Coronary artery (tissue), 2 donors: ENCODE results near the gene WARS2.

Source experiments
- DNase-seq: peaks from one replicate; pipeline ENCODE4 v3.0.0-alpha.2; 2017; ENCODE audit warnings: low spot score
- H3K27ac ChIP-seq, 2 donors: fragments of 200-600 bp; sonication (generic); one replicate each; pipeline ENCODE4 v1.5.1; 2016 to 2019
- H3K4me3 ChIP-seq: fragments of 200-600 bp; sonication (generic); 2 replicates; pipeline ENCODE4 v1.5.1; 2016; ENCODE audit warnings: mild to moderate bottlenecking, moderate library complexity
- TF ChIP-seq, protein P1 (sequence below): fragments of 200-600 bp; sonication (generic); IDR thresholded peaks from one replicate; pipeline ENCODE4 v1.5.1; 2019; ENCODE audit warnings: antibody characterized with exemption

The WARS2 gene

DNA sequence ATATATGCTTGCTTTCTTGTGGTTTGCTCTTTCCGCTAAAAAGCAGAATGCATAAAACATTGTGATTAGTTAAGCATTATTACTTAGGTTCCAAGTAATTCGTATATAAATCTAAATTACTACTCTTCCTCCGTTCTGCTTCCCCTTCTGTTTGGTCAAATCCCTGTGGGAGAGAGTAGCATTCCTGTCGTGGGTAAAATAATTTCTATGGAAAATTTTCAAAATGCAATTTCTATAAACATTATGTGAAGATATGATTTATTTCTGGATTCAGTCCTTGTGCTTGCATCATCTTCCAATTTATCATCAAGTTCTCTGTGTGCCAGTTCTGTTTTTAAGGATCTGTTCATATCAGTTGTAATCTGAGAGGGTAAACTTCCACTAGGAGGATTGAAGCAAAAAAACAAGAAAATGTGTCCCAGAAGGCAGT is 7.2 kb upstream of the WARS2 start:
- DNase-seq, result no peak
- TF ChIP-seq, protein P1, sequence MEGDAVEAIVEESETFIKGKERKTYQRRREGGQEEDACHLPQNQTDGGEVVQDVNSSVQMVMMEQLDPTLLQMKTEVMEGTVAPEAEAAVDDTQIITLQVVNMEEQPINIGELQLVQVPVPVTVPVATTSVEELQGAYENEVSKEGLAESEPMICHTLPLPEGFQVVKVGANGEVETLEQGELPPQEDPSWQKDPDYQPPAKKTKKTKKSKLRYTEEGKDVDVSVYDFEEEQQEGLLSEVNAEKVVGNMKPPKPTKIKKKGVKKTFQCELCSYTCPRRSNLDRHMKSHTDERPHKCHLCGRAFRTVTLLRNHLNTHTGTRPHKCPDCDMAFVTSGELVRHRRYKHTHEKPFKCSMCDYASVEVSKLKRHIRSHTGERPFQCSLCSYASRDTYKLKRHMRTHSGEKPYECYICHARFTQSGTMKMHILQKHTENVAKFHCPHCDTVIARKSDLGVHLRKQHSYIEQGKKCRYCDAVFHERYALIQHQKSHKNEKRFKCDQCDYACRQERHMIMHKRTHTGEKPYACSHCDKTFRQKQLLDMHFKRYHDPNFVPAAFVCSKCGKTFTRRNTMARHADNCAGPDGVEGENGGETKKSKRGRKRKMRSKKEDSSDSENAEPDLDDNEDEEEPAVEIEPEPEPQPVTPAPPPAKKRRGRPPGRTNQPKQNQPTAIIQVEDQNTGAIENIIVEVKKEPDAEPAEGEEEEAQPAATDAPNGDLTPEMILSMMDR, result no peak
- no peak overlapping the region for H3K4me3 ChIP-seq
- peak overlapping the region in 1 of 2 donors; percentile 41 for H3K27ac ChIP-seq

DNA sequence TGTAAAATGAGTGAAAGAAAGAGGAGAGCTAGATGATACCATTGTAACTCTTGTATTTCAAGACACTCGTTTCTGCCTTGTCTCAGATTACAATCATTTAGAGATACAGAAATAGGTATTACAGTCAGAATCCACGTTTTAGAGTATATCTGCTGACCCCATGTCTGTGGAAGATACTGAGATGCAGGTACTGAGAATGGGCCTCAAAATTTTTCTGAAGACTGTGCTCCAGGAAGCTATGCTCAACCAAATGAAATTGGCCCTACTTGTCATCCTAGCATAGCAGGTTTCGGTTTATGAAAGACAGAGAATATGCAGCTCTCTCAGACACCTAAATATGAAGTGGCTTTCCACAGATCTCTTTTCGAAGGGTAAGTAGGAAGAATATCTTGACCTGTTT is 6.0 kb upstream of the WARS2 start:
- Histone ChIP-seq H3K27ac (peak overlapping the region in 1 of 2 donors; percentile 7), H3K4me3 (no peak overlapping the region)
- DNase-seq, result no peak
- TF ChIP-seq, protein P1, result no peak

DNA sequence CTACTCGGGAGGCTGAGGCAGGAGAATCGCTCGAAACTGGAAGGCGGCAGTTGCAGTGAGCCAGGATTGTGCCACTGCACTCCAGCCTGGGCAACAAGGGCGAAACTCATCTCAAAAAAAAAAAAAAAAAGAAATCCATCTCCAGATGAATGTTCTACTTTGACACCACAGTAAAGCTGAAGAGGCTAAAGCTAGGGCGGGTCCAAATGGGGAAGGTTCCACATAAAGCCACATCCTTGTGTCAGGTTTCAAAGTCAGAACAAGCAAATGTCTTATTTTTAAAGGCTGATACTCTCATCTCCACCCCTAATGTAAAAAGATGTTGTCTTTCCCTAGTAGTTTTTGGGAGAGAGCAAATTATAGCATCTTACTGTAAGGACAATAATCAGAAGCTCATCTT is 4.4 kb upstream of the WARS2 start:
- DNase-seq, result no peak
- H3K27ac ChIP-seq, result no peak overlapping the region
- no peak overlapping the region for H3K4me3 ChIP-seq
- TF ChIP-seq, protein P1, result no peak

DNA sequence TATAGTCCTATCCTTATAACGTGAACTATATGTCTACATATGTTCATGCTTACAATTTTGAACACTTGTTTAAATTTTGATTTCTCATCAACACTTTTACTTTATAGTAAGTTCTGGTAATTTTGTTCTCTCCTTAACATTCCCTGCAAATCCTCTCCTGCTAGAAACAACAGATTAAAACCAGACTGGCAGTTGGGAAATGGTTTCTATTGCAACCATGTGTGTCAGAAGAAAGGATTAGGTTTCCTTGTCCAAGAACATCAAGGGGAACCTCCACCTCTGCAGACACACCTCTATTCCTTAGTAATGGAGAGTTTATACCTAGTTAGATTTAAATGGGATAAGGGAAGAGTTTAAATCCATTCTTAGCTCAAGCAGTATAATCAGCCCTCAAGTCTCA is 3.3 kb upstream of the WARS2 start:
- H3K27ac ChIP-seq, result no peak overlapping the region
- no peak overlapping the region for H3K4me3 ChIP-seq
- TF ChIP-seq, protein P1, result no peak
- DNase-seq, result no peak

DNA sequence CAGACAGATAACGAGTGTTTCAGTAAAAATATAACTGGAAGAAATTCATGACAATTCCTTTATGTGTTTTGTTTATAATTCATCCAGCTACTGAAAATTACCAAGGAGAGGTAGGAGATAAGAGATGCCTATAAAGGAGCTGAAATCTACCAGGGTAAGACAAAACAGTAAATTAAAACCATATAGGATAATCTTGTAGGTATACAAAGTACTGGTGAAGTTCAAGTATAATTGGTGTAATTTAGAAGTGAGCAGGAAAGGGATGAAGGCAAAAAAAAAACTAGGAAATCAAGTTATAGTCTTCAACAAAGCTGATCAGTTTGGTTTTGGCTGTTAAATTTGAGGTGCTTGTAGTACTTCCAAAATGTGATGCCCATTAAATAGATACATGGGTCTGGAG is 1.2 kb upstream of the WARS2 start:
- TF ChIP-seq, protein P1, result no peak
- Histone ChIP-seq H3K27ac (no peak overlapping the region), H3K4me3 (peak overlapping the region; percentile 76)
- DNase-seq, result no peak

DNA sequence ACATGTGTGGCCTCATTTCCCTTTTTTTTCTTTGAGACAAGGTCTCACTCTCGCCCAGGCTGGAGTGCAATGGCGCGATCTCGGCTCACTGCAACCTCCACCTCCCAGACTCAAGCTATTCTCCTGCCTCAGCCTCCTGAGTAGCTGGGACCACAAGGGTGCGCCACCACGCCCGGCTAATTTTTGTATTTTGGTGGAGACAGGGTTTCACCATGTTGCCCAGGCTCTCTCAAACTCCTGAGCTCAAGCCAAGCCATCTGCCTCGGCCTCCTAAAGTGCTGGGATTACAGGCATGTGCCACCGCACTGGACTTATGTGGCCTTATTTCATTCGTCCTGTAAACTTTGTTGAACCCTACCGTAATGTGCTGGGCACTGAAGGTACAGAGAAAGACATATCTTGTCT is 569 bp upstream of the WARS2 start:
- peak; percentile 73 for DNase-seq
- TF ChIP-seq, protein P1, result no peak
- peak overlapping the region; percentile 76 for H3K4me3 ChIP-seq
- peak overlapping the region; percentile 86 to 91 for H3K27ac ChIP-seq

DNA sequence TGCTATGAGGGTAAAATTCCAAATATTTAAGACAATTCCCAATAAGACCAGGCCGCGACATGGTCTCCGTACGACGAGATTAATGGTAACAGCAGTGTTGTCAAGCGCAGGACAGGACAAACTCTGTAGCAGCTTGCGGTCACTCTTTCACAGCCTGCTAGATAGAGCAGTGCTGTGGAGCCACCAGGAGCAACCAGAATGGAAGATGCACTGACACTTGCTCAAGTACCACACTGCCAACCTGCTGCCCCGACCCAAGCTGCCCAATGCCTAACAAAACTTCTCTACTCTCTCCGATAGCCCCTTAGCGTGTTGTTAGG is 636 bp downstream of the WARS2 start:
- H3K27ac ChIP-seq, result peak overlapping the region; percentile 86 to 91
- TF ChIP-seq, protein P1, result no peak
- no peak for DNase-seq
- peak overlapping the region; percentile 76 for H3K4me3 ChIP-seq
